ENCODE results near the gene RASA4.
"Not testable (repeated sequence)": the region's sequence is repeated elsewhere in the genome, so short reads cannot be mapped to it uniquely, and the experiment has no call there.

- not testable (repeated sequence) for TF ChIP-seq TCF7L2 (IDR thresholded peaks at IDR 0.05; ENCODE audit: low read depth, low read length)
- TF ChIP-seq, protein P1, sequence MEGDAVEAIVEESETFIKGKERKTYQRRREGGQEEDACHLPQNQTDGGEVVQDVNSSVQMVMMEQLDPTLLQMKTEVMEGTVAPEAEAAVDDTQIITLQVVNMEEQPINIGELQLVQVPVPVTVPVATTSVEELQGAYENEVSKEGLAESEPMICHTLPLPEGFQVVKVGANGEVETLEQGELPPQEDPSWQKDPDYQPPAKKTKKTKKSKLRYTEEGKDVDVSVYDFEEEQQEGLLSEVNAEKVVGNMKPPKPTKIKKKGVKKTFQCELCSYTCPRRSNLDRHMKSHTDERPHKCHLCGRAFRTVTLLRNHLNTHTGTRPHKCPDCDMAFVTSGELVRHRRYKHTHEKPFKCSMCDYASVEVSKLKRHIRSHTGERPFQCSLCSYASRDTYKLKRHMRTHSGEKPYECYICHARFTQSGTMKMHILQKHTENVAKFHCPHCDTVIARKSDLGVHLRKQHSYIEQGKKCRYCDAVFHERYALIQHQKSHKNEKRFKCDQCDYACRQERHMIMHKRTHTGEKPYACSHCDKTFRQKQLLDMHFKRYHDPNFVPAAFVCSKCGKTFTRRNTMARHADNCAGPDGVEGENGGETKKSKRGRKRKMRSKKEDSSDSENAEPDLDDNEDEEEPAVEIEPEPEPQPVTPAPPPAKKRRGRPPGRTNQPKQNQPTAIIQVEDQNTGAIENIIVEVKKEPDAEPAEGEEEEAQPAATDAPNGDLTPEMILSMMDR (IDR thresholded peaks at IDR 0.05), result not testable (repeated sequence)
These were observed 33.4 kb upstream of the RASA4 start, which contains the start of gene SPDYE2B for GRCh38 chr7:102649924-102650323.
